Natural killer cell (primary cell): Measurements from ENCODE around the gene PIGR. TPM values are rescaled to one million over a fixed set of nuclear protein-coding genes. Genes with fewer than 3 reads are reported as not detected.

Experiments
- ATAC-seq, 3 donors: fragments of 150-1000 bp in 2 of 3; fragments of 200-7000 bp in 1 of 3; cut with Tn5 transposase; 1 replicate in 1 of 3; 2 replicates in 2 of 3; pipeline ENCODE4 v1.10.0; 2021; ENCODE audit warnings: mild to moderate bottlenecking in 2 of 3, moderate library complexity in 2 of 3
- DNase-seq, 2 donors: peaks; one replicate each; pipeline versions ENCODE4 v3.0.0 to v3.0.0-alpha.2; 2013 to 2021; ENCODE audit warnings: mixed read lengths in 1 of 2
- H3K27ac ChIP-seq: one replicate; pipeline ENCODE4 v1.5.1; 2013; ENCODE audit warnings: mild to moderate bottlenecking, low read length
- H3K27me3 ChIP-seq: one replicate; pipeline ENCODE4 v1.6.1; 2013; ENCODE audit warnings: low read length; ENCODE audit not compliant: control insufficient read depth, insufficient read depth
- H3K36me3 ChIP-seq: one replicate; pipeline ENCODE4 v1.6.1; 2013; ENCODE audit warnings: low read length; ENCODE audit not compliant: control insufficient read depth, insufficient read depth
- H3K4me1 ChIP-seq: one replicate; pipeline ENCODE4 v1.6.1; 2013; ENCODE audit warnings: low read length; ENCODE audit not compliant: control insufficient read depth, insufficient read depth
- H3K4me3 ChIP-seq: one replicate; pipeline ENCODE4 v1.5.1; 2013; ENCODE audit warnings: low read length
- H3K9me3 ChIP-seq: one replicate; pipeline ENCODE4 v1.6.1; 2013; ENCODE audit warnings: low read length; ENCODE audit not compliant: control insufficient read depth, insufficient read depth
- H3K27ac Mint-ChIP-seq, 2 donors: one replicate each; pipeline ENCODE4 v1.8.0; 2022; ENCODE audit warnings: mild to moderate bottlenecking in 2 of 2, mixed read lengths in 2 of 2, moderate library complexity in 1 of 2
- H3K27me3 Mint-ChIP-seq, 2 donors: one replicate each; pipeline ENCODE4 v1.8.0; 2022; ENCODE audit warnings: low read depth in 2 of 2, mixed read lengths in 2 of 2
- H3K36me3 Mint-ChIP-seq: one replicate; pipeline ENCODE4 v1.8.0; 2022; ENCODE audit warnings: mixed read lengths
- H3K4me1 Mint-ChIP-seq, 2 donors: one replicate each; pipeline ENCODE4 v1.8.0; 2022; ENCODE audit warnings: mixed read lengths in 2 of 2
- H3K4me3 Mint-ChIP-seq: one replicate; pipeline ENCODE4 v1.8.0; 2022; ENCODE audit warnings: mild to moderate bottlenecking, moderate library complexity, mixed read lengths
- H3K9me3 Mint-ChIP-seq, 2 donors: one replicate each; pipeline ENCODE4 v1.8.0; 2022; ENCODE audit warnings: mixed read lengths in 2 of 2
- CTCF ChIP-seq: fragments of 200-600 bp; IDR thresholded peaks from one replicate; pipeline ENCODE4 v1.8.0; 2022; ENCODE audit warnings: antibody characterized with exemption
- WGBS: methylation state at CpG from one replicate; pipeline ENCODE4 v1.1.7; 2013; ENCODE audit warnings: missing lambda C conversion rate; ENCODE audit not compliant: insufficient coverage; 5-methylcytosine and 5-hydroxymethylcytosine counted together
- intact Hi-C: fragments of 100-400 bp; cut with micrococcal nuclease; formaldehyde crosslinking; loops from one replicate; pipeline ENCODE4 v1.14.2; 2022
- total RNA-seq, 4 donors: library from RNA; stranded (reverse); fragments of 120-200 nt in 1 of 4; gene quantifications; one replicate each; pipeline versions ENCODE4 v1.2.3 to v1.2.4, GENCODE V29; 2013 to 2022

PIGR gene
- total RNA-seq, 3 donors from 2014 or later (not counting 1 experiment from before 2014, with no cell fraction given): 0.38 TPM; not detected in 2

- H3K4me1 ChIP-seq: peaks cover 55% of the 10 kb centered on the region
- intact Hi-C loops: loop anchor here (2.0 to 10.0 kb wide), 3 partner anchors 15 to 275 kb away; partner anchors contain the start of gene DYRK3
- peaks cover 76% of the 10 kb centered on the region in 2 donors for H3K4me1 Mint-ChIP-seq
- peaks cover 23% of the 10 kb centered on the region for H3K36me3 Mint-ChIP-seq
- WGBS: 52% methylated on average over 14 of the region's 14 CpGs
- H3K9me3 Mint-ChIP-seq: no peaks in the 10 kb centered on the region
- no peaks in the 10 kb centered on the region for H3K9me3 ChIP-seq
- H3K27me3 Mint-ChIP-seq: no peaks in the 10 kb centered on the region
- ATAC-seq (no peak), DNase-seq (no peak)
- H3K27ac Mint-ChIP-seq: no peak overlapping the region
- TF ChIP-seq CTCF: no peak
- no peak overlapping the region for H3K4me3 Mint-ChIP-seq
- no peaks in the 10 kb centered on the region for H3K27me3 ChIP-seq
- H3K27ac ChIP-seq: peak overlapping the region; percentile 16
- peaks cover 85% of the 10 kb centered on the region for H3K36me3 ChIP-seq
- no peak overlapping the region for H3K4me3 ChIP-seq
Measured at GRCh38 chr1:206909883-206910318, 36.4 kb downstream of the PIGR start.

- Mint-ChIP-seq H3K36me3 (peaks cover 28% of the 10 kb centered on the region), H3K9me3 (no peaks in the 10 kb centered on the region), H3K4me1 (peaks cover 76% of the 10 kb centered on the region in 2 donors), H3K27me3 (no peaks in the 10 kb centered on the region), H3K27ac (peak overlapping the region in 1 of 2 donors; percentile 23), H3K4me3 (no peak overlapping the region)
- H3K4me1 ChIP-seq: peaks cover 49% of the 10 kb centered on the region
- intact Hi-C loops: no loop called here
- DNase-seq (peak in 1 of 2 donors; percentile 69), ATAC-seq (peak in 2 of 3 donors; percentile 36 to 46)
- no peaks in the 10 kb centered on the region for H3K27me3 ChIP-seq
- WGBS: 18% methylated on average over 69 of the region's 69 CpGs
- TF ChIP-seq CTCF: no peak
- peaks cover 88% of the 10 kb centered on the region for H3K36me3 ChIP-seq
- no peak overlapping the region for H3K4me3 ChIP-seq
- H3K27ac ChIP-seq: peak overlapping the region; percentile 16
- no peaks in the 10 kb centered on the region for H3K9me3 ChIP-seq
Measured at GRCh38 chr1:206909161-206909882, 36.9 kb downstream of the PIGR start.

GRCh38 chr1:206908038-206908437, 38.2 kb downstream of the PIGR start:
- intact Hi-C loops: no loop called here
- no peaks in the 10 kb centered on the region for H3K27me3 ChIP-seq
- H3K36me3 Mint-ChIP-seq: peaks cover 36% of the 10 kb centered on the region
- no peaks in the 10 kb centered on the region for H3K9me3 Mint-ChIP-seq
- H3K4me1 ChIP-seq: peaks cover 43% of the 10 kb centered on the region
- peak overlapping the region; percentile 60 to 61 for H3K27ac Mint-ChIP-seq
- H3K9me3 ChIP-seq: no peaks in the 10 kb centered on the region
- H3K4me1 Mint-ChIP-seq: peaks cover 67 to 71% of the 10 kb centered on the region in 2 donors
- peaks cover 90% of the 10 kb centered on the region for H3K36me3 ChIP-seq
- no peak for DNase-seq
- no peak overlapping the region for H3K4me3 ChIP-seq
- TF ChIP-seq CTCF: no peak
- H3K27ac ChIP-seq: no peak overlapping the region
- no peak for ATAC-seq
- WGBS: 95% methylated on average over 10 of the region's 10 CpGs
- H3K27me3 Mint-ChIP-seq: no peaks in the 10 kb centered on the region
- peak overlapping the region; percentile 62 for H3K4me3 Mint-ChIP-seq
